Mesendoderm (in vitro differentiated cells): Measurements from ENCODE around the gene PLXND1.

ENCODE experiments used
- DNase-seq: peaks from one replicate; pipeline ENCODE4 v3.0.0; 2013
- H2AK5ac ChIP-seq: 2 replicates; pipeline ENCODE4 v1.6.1; 2013; ENCODE audit warnings: low read length, inconsistent platforms
- H2BK120ac ChIP-seq: 2 replicates; pipeline ENCODE4 v1.6.1; 2013; ENCODE audit warnings: low read depth, mild to moderate bottlenecking, low read length, moderate library complexity, mixed read lengths
- H2BK15ac ChIP-seq: replicated peaks from 2 replicates; pipeline ENCODE4 v1.6.1; 2013; ENCODE audit warnings: low read depth, mild to moderate bottlenecking, moderate library complexity
- H2BK5ac ChIP-seq: 2 replicates; pipeline ENCODE4 v1.6.1; 2013; ENCODE audit warnings: low read length, inconsistent platforms
- H3K18ac ChIP-seq: 2 replicates; pipeline ENCODE4 v1.6.1; 2013; ENCODE audit warnings: mild to moderate bottlenecking, low read length, mixed read lengths
- H3K23ac ChIP-seq: one replicate; pipeline ENCODE4 v1.6.1; 2013; ENCODE audit warnings: low read length
- H3K27ac ChIP-seq: 2 replicates; pipeline ENCODE4 v1.5.1; 2013; ENCODE audit warnings: low read depth, mild to moderate bottlenecking, inconsistent platforms, low read length, moderate library complexity
- H3K27me3 ChIP-seq: 2 replicates; pipeline ENCODE4 v1.6.1; 2013; ENCODE audit warnings: low read length, control low read depth, mild to moderate bottlenecking, inconsistent platforms; ENCODE audit not compliant: insufficient read depth, poor library complexity
- H3K36me3 ChIP-seq: 2 replicates; pipeline ENCODE4 v1.6.1; 2013; ENCODE audit warnings: low read length, inconsistent platforms; ENCODE audit not compliant: control insufficient read depth, insufficient read depth
- H3K4ac ChIP-seq: one replicate; pipeline ENCODE4 v1.6.1; 2013; ENCODE audit warnings: low read depth, mild to moderate bottlenecking, low read length, moderate library complexity
- H3K4me1 ChIP-seq: 2 replicates; pipeline ENCODE4 v1.6.1; 2013; ENCODE audit warnings: low read depth, low read length, inconsistent platforms; ENCODE audit not compliant: control insufficient read depth
- H3K4me2 ChIP-seq: 2 replicates; pipeline ENCODE4 v1.6.1; 2013; ENCODE audit warnings: low read length
- H3K4me3 ChIP-seq: 2 replicates; pipeline ENCODE4 v1.5.1; 2013; ENCODE audit warnings: mild to moderate bottlenecking, low read length
- H3K56ac ChIP-seq: one replicate; pipeline ENCODE4 v1.6.1; 2013; ENCODE audit warnings: low read length
- H3K79me1 ChIP-seq: 2 replicates; pipeline ENCODE4 v1.6.1; 2013; ENCODE audit warnings: low read length, inconsistent platforms
- H3K79me2 ChIP-seq: 2 replicates; pipeline ENCODE4 v1.6.1; 2013; ENCODE audit warnings: mild to moderate bottlenecking, low read length; ENCODE audit not compliant: control insufficient read depth, insufficient read depth
- H3K9ac ChIP-seq: 2 replicates; pipeline ENCODE4 v1.6.1; 2013; ENCODE audit warnings: low read length, inconsistent platforms
- H4K5ac ChIP-seq: one replicate; pipeline ENCODE4 v1.6.1; 2013; ENCODE audit warnings: low read length
- H4K8ac ChIP-seq: one replicate; pipeline ENCODE4 v1.6.1; 2013; ENCODE audit warnings: low read depth, mild to moderate bottlenecking, control low read depth, low read length, moderate library complexity
- WGBS: extraction: QIAGEN DNeasy Blood & Tissue Kit; methylation state at CpG from one replicate; pipeline ENCODE4 v1.1.7; 2013; ENCODE audit warnings: low lambda C conversion rate, missing lambda C conversion rate; ENCODE audit not compliant: insufficient coverage; ENCODE audit errors: extremely low coverage; 5-methylcytosine and 5-hydroxymethylcytosine counted together

PLXND1 gene

DNA sequence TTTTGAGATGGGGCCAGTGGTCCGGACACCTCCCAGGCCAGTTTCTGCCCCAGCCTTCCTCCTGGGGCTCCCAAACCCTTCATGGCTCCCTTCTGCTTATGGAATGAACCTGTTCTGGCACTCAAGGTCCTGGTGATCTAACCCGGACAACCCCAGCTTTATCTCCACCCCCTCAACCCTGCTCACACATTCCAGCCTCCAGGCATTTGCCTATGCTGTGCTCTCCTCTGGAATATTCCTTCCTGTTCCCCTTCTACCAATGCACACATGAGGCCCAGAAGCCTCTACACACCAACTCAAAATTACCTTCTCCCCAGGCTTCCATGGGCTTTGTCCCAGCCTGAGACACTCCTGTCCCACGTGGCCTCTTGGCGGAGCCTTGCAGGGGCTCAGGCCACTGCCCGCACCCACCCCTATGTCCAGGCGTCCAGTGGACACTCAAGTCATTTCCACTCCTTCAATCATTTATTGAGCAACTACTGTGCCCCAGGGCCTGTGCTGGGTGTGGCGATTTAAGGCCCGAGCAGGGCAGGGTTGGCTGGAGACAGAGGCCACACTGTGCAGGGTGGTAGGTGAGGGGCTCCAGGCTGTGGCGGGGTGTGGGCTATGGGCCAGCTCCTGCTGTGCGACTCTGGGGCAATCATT, 18.8 kb downstream of the PLXND1 start:
- Histone ChIP-seq H3K79me1 (peaks cover 10% of the 10 kb centered on the region), H3K27ac (no peak overlapping the region), H3K36me3 (peaks cover 3% of the 10 kb centered on the region), H3K4me3 (no peak overlapping the region), H2AK5ac (no peak overlapping the region), H3K9ac (no peak overlapping the region), H3K18ac (no peak overlapping the region), H2BK5ac (no peak overlapping the region), H2BK15ac (no peak overlapping the region), H3K23ac (no peak overlapping the region), H3K27me3 (no peaks in the 10 kb centered on the region), H3K56ac (no peak overlapping the region), H2BK120ac (no peak overlapping the region), H3K4ac (no peak overlapping the region), H3K79me2 (peaks cover 21% of the 10 kb centered on the region), H4K8ac (no peak overlapping the region), H4K5ac (no peak overlapping the region), H3K4me1 (peaks cover 4% of the 10 kb centered on the region), H3K4me2 (no peak overlapping the region)
- no peak for DNase-seq
- no CpG with 5 or more reads among the region's 10 CpGs for WGBS

DNA sequence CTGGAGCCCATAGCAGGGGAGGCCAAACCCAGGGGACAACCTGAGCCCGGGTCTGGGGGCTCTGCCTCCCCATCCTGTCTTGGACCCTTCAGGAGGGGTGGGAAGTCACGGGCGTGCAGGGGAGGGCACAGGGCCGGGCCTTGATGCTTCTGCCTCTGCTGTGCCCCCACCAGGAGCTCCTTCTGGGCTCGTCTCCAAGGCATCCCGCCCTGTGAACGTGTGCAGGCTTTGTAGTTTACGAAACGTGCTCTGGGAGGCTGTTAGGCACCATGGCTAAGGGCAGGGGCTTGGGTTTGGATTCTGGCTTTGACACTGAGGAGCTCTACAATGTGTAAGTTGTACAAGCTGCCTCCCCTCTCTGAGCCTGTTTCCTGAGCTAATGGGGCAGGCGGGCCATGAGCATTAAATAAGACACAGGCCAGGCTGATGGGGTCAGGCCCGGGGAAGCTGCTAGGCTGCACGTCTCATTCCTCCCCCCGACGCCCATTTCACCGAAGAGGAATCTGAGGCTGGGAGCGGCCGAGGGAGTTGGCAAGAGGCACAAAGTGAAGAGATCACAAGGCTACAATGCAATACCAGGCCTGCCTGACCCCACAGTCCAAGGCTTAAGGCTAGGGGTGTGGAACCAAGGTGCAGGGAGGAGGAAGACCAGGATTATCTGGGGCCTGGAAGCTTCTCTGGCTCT, 19.6 kb downstream of the PLXND1 start:
- peaks cover 3% of the 10 kb centered on the region for H3K36me3 ChIP-seq
- H2BK15ac ChIP-seq = no peak overlapping the region
- no peak overlapping the region for H4K8ac ChIP-seq
- no peak overlapping the region for H3K4me3 ChIP-seq
- H3K4ac ChIP-seq = no peak overlapping the region
- peaks cover 19% of the 10 kb centered on the region for H3K79me2 ChIP-seq
- no peak overlapping the region for H3K23ac ChIP-seq
- H3K56ac ChIP-seq = no peak overlapping the region
- no peak overlapping the region for H3K4me2 ChIP-seq
- H3K18ac ChIP-seq = no peak overlapping the region
- no peak overlapping the region for H4K5ac ChIP-seq
- no peaks in the 10 kb centered on the region for H3K27me3 ChIP-seq
- H2AK5ac ChIP-seq = no peak overlapping the region
- peaks cover 10% of the 10 kb centered on the region for H3K79me1 ChIP-seq
- no peak for DNase-seq
- no peak overlapping the region for H3K27ac ChIP-seq
- H3K4me1 ChIP-seq = peaks cover 2% of the 10 kb centered on the region
- no peak overlapping the region for H2BK120ac ChIP-seq
- H2BK5ac ChIP-seq = no peak overlapping the region
- no peak overlapping the region for H3K9ac ChIP-seq
- no CpG with 5 or more reads among the region's 17 CpGs for WGBS

DNA sequence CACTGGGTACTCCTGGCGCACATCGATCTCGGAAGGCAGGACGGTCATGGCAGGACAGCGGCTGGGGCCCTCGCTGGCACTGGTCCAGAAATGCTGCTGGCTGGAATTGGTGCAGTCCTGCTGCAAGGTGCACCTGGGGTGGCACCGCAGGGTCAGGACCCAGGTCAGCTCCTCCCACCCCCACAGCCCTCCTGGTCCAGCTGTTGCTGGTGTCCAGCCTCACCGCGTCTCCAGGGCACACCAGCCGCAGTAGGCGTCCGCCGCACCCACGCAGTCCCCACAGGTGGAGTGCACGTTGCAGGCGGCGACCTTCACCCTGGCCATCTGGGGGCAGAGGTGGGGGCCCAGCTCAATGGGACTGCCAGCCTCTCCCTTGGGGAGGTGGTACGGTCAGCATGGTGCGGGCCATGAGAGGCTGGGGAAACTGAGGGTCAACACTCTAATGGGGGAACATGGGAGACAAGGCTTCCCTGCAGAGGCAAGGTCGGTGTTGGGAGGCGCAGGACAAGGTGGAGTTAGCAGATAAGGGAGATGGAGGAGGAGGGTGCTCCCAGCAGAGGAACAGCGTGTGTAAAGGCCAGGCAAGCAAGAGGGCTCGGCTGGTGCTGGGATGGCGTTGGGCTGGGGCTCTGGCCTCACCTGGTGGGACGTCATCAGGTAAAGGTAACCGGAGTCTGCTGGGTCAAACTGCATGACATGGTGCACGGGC, 20.4 kb downstream of the PLXND1 start:
- Histone ChIP-seq H3K4ac (no peak overlapping the region), H3K79me1 (peaks cover 8% of the 10 kb centered on the region), H3K9ac (no peak overlapping the region), H3K27me3 (no peaks in the 10 kb centered on the region), H2BK15ac (no peak overlapping the region), H3K4me1 (no peaks in the 10 kb centered on the region), H3K36me3 (peaks cover 3% of the 10 kb centered on the region), H4K5ac (no peak overlapping the region), H2BK120ac (no peak overlapping the region), H3K27ac (no peak overlapping the region), H4K8ac (no peak overlapping the region), H3K4me3 (no peak overlapping the region), H3K18ac (no peak overlapping the region), H3K23ac (no peak overlapping the region), H3K56ac (no peak overlapping the region), H3K79me2 (peaks cover 13% of the 10 kb centered on the region), H2BK5ac (no peak overlapping the region), H2AK5ac (no peak overlapping the region), H3K4me2 (no peak overlapping the region)
- WGBS = no CpG with 5 or more reads among the region's 27 CpGs
- no peak for DNase-seq

DNA sequence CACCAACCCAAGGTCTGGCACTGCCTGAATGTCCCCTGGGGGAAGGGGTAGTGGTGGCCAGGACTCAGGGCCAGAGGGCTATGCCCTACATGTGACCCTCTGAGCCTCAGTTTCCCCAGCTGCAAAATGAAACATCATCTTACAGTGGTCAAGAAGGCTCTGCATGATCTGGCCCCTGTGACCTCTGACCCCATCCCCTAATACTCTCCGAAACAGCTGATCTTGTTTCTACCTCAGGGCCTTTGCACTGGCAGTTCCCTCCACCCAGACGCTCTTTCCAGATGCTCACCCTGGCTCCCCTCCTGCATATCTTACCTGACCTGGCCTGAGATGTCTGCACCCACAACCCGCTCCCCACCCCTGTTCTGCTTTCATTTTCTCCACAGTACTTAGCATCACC, 21.8 kb downstream of the PLXND1 start:
- no peak overlapping the region for H3K4me3 ChIP-seq
- no peak overlapping the region for H3K9ac ChIP-seq
- no peak overlapping the region for H3K4ac ChIP-seq
- no peak overlapping the region for H3K27ac ChIP-seq
- H4K5ac ChIP-seq = no peak overlapping the region
- H3K4me1 ChIP-seq = no peaks in the 10 kb centered on the region
- no peaks in the 10 kb centered on the region for H3K27me3 ChIP-seq
- H3K79me2 ChIP-seq = no peaks in the 10 kb centered on the region
- no peak overlapping the region for H2AK5ac ChIP-seq
- H3K4me2 ChIP-seq = no peak overlapping the region
- no CpG with 5 or more reads among the region's 3 CpGs for WGBS
- no peak overlapping the region for H2BK120ac ChIP-seq
- peaks cover 3% of the 10 kb centered on the region for H3K36me3 ChIP-seq
- no peak overlapping the region for H3K18ac ChIP-seq
- H2BK15ac ChIP-seq = no peak overlapping the region
- H3K56ac ChIP-seq = no peak overlapping the region
- DNase-seq = no peak
- no peak overlapping the region for H3K23ac ChIP-seq
- no peaks in the 10 kb centered on the region for H3K79me1 ChIP-seq
- H4K8ac ChIP-seq = no peak overlapping the region
- no peak overlapping the region for H2BK5ac ChIP-seq

DNA sequence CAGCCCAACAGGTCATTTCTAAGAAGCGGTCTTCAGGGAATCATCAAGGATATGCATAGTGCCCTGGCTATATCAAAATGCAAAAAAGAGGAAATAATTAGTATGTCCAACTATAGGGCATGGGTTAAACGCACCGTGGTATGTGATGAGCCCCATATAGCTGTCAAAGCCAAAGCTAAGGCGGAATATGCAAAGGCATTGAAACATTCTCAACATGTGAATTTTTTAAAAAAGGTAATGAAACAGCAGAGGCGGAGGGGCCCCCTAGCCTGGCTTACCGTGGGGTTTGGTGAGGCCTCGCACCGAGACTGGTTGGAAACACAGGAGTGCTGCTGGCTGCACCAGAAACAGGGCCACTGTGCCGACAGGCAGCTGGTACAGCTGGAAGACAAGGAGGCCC, 23.2 kb downstream of the PLXND1 start:
- DNase-seq = no peak
- Histone ChIP-seq H3K4ac (no peak overlapping the region), H3K79me2 (no peaks in the 10 kb centered on the region), H3K18ac (no peak overlapping the region), H3K4me3 (no peak overlapping the region), H3K4me1 (no peaks in the 10 kb centered on the region), H2BK120ac (no peak overlapping the region), H3K79me1 (no peaks in the 10 kb centered on the region), H3K27me3 (no peaks in the 10 kb centered on the region), H4K8ac (no peak overlapping the region), H4K5ac (no peak overlapping the region), H2BK15ac (no peak overlapping the region), H3K27ac (no peak overlapping the region), H3K9ac (no peak overlapping the region), H3K23ac (no peak overlapping the region), H3K4me2 (no peak overlapping the region), H2BK5ac (no peak overlapping the region), H3K56ac (no peak overlapping the region), H3K36me3 (peaks cover 3% of the 10 kb centered on the region), H2AK5ac (no peak overlapping the region)
- no CpG with 5 or more reads among the region's 9 CpGs for WGBS
